DMS79 treated with DMSO at 0.1 percent for 48 hours (cell line): ENCODE data around the gene KCMF1.

Experiments
- DNase-seq: peaks from one replicate; lab custom pipeline; 2025; lab: John Stamatoyannopoulos, UW

KCMF1 gene

GRCh38 chr2:85078536-85078935 lies 107.6 kb downstream of the KCMF1 start:
- DNase-seq, result no peak

DNA sequence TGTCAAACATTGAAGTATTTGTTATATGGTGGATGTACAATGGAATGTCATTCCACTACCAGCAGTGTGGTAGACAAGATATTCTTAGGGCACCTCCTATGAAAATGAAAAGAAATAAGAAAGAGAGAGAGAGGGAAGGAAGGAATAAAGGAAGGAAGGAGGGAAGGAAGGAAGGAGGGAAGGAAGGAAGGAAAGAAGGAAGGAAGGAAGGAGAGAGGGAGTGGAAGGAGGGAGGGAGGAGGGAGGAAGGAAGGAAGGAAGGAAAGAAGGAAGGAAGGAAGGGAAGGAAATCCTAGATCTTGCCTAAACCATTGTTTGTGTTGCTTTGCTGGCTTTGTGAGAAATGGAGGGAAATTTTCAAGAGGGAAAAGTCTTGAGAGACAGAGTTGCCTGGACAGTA lies 112.1 kb downstream of the KCMF1 start:
- no peak for DNase-seq

DNA sequence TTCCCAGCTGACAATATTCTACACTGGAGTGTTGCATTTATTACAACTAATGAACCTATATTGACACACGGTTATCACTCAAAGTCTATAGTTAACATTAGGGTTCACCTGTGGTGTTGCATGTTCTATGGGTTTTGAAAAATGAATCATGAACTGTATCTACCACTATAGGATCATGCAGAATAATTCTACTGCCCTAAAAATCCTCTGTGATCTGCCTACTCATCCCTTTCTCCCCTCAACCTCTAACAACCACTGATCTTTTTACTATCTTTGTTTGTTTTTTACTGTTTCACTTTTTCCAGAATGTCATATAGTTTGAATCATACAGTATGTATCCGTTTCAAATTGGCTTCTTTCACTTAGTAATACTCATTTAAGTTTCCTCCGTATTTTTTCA lies 114.6 kb downstream of the KCMF1 start:
- DNase-seq, result no peak

DNA sequence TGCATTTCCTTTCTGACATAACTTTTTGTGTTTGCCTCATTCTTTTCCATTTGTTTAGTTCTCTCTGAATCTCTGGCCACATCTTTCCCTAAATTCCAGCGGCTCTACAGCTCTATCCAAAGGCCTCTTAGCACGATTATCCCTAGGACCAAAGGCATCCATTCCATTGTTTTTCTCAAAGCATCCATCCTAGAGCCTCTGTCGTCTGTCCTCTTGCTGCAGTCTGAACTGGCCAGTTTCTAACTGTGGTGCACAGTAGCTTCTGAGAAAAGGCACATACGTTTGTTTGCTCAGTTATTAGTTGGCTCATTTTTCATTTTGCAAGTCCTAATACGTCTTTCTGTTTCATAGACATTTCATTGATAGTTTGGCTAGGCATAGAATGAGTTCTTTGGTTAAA lies 116.6 kb downstream of the KCMF1 start:
- no peak for DNase-seq

- no peak for DNase-seq
These were observed 118.0 kb downstream of the KCMF1 start for GRCh38 chr2:85088921-85089320.

DNA sequence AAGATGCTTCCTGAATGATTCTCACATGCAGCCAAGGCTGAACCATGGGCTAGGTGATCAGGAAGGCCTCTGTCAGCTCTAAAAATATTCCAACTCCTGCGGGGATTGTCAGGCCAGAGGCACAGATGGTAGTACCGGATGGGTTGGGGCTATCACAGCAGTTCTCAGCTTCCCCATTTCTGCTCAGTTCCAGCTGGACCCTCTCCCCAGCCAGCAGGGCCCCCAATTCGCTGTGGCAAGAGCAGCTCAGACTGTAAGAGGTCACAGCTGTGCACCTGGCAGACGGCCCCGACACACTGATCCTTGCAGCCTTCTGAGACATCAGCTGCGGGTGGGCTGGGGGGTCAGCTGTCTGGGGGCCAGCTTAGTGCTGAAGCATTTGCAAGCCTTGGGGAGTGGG lies 118.6 kb downstream of the KCMF1 start:
- DNase-seq, result no peak

DNA sequence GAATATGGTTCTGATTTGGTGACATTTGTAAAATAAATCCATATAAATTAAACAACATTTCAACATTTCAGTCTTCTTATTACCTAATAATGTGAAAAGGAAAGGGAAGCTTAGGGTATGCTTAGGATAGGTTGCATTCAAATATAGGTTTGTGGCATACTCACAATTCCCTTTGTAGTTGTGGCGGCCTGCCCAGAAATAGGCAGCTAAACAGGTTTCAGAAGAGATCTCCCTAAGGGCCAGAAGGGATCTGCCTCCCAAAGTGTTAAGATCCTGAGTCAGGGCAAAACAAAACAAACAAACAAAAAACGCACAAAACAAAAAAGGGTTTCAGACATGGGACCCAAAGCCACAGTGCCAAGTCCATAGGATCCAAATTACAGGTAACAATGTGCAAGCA lies 120.9 kb downstream of the KCMF1 start:
- DNase-seq, result peak; percentile 7

GRCh38 chr2:85095094-85095493 lies 124.1 kb downstream of the KCMF1 start:
- DNase-seq, result no peak

DNA sequence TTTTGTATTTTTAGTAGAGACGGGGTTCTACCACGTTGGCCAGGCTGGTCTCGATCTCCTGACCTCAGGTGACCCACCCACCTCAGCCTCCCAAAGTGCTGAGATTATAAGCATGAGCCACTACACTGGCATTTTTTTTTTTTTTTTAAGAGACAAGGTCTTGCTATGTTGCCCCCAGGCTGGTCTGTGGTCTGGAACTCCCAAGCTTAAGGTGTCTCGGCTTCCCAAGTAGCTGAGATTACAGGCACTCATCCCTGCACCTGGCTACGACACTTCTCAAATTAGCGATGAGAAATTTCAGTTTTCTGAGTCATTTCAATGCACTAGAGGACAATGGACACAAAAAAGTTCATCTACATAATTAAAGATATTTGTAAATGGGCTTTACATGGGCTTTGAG lies 125.7 kb downstream of the KCMF1 start:
- no peak for DNase-seq

DNA sequence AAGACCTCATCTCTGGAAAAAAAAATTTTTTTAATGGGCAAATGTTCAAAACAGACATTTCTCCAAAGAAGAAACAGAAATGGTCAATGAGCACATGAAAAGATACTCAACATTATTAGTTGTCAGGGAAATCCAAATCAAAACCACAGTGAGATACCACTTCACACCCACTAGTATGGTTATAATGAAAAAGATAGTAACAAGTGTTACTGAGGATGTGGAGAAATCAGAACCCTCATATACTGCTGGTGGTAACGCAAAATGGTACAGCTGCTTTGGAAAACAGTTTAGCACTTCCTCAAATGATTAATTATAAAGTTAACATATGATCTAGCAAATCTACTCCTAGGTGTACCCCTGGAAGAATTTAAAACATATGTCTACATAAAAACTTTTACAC lies 133.3 kb downstream of the KCMF1 start:
- no peak for DNase-seq

GRCh38 chr2:85106489-85107180 lies 135.7 kb downstream of the KCMF1 start:
- DNase-seq, result no peak
